Panc1 (cell line): ENCODE results near the gene BAMBI. TPM values are rescaled to one million over a fixed set of nuclear protein-coding genes. Genes with fewer than 3 reads are reported as not detected.

Experiments used
- ATAC-seq: fragments of 200-7000 bp; cut with Tn5 transposase; 2 replicates; pipeline ENCODE4 v1.9.1; 2020; ENCODE audit warnings: mild to moderate bottlenecking, moderate library complexity
- BruUV-seq: library from RNA; stranded (reverse); fragments of 400-500 nt; replicated peaks from 2 replicates; lab custom pipeline; 2021; lab: Mats Ljungman, UMichigan
- CTCF ChIA-PET: fragments of 300-600 bp; sonication (Branson Sonifier 250); formaldehyde crosslinking; loops from one replicate; lab custom pipeline; 2022; ENCODE audit warnings: antibody characterized with exemption; lab: Charles Lee
- POLR2A ChIA-PET: fragments of 300-600 bp; sonication (Branson Sonifier 250); formaldehyde crosslinking; loops from one replicate; lab custom pipeline; 2022; ENCODE audit warnings: antibody characterized with exemption; lab: Charles Lee
- DNase-seq: peaks from one replicate; pipeline ENCODE4 v3.0.0-alpha.2; 2010; ENCODE audit warnings: low read depth, low spot score
- H3K27ac ChIP-seq: 2 replicates; pipeline ENCODE4 v1.5.1; 2011; ENCODE audit warnings: mild to moderate bottlenecking, low read length, inconsistent platforms
- H3K27me3 ChIP-seq: fragments of 200-500 bp; sonication (Bioruptor generic); 2 replicates; pipeline ENCODE4 v1.6.0; 2014; ENCODE audit warnings: low read length, inconsistent platforms; ENCODE audit not compliant: control insufficient read depth, insufficient read depth
- H3K36me3 ChIP-seq: fragments of 200-500 bp; sonication (Bioruptor generic); 2 replicates; pipeline ENCODE4 v1.5.1; 2014; ENCODE audit warnings: inconsistent platforms, mild to moderate bottlenecking, low read length, moderate library complexity; ENCODE audit not compliant: control insufficient read depth, insufficient read depth
- H3K4me1 ChIP-seq: 2 replicates; pipeline ENCODE4 v1.5.1; 2011; ENCODE audit warnings: inconsistent platforms, mild to moderate bottlenecking, low read length, moderate library complexity; ENCODE audit not compliant: control insufficient read depth, insufficient read depth
- H3K4me3 ChIP-seq, 2 experiments: 2 replicates each; pipeline ENCODE4 v1.5.1; 2011 to 2012; ENCODE audit warnings: low read depth in 2 of 2, low read length in 2 of 2, mild to moderate bottlenecking in 2 of 2, inconsistent platforms in 1 of 2, moderate library complexity in 1 of 2
- H3K9me3 ChIP-seq: fragments of 200-500 bp; sonication (Bioruptor generic); 2 replicates; pipeline ENCODE4 v1.5.1; 2014; ENCODE audit warnings: low read depth, mild to moderate bottlenecking, inconsistent platforms, low read length, moderate library complexity; ENCODE audit not compliant: control insufficient read depth, insufficient read depth
- POLR2AphosphoS5 ChIP-seq: IDR thresholded peaks from 2 replicates; pipeline ENCODE4 v1.6.1; 2012; ENCODE audit warnings: mild to moderate bottlenecking, low read depth, low read length, moderate library complexity
- SIN3A ChIP-seq: IDR thresholded peaks from 2 replicates; pipeline ENCODE4 v1.6.1; 2012; ENCODE audit warnings: low read depth, mild to moderate bottlenecking, low read length, moderate library complexity, borderline replicate concordance; ENCODE audit not compliant: insufficient read depth
- TCF7L2 ChIP-seq: IDR thresholded peaks from 2 replicates; pipeline ENCODE4 v1.6.1; 2011; ENCODE audit warnings: mild to moderate bottlenecking, low read depth, low read length, inconsistent platforms
- in situ Hi-C: cut with HindIII; loops from 2 replicates; pipeline ENCODE4 v1.10.0; 2016; ENCODE audit warnings: low sequenced_read_pairs, low pct_unique_long_range_greater_than_20kb
- intact Hi-C: fragments of 100-400 bp; cut with micrococcal nuclease; formaldehyde crosslinking; loops from one replicate; pipeline ENCODE4 v1.10.0; 2022; ENCODE audit not compliant: unreplicated experiment
- total RNA-seq: library from RNA; stranded (reverse); gene quantifications from one replicate; pipeline ENCODE4 v1.2.1, GENCODE V29; 2021; ENCODE audit not compliant: unreplicated experiment
- TF ChIP-seq, protein P1 (sequence below), 2 experiments: IDR thresholded peaks; 2 replicates each; pipeline ENCODE4 v1.6.1; 2011 to 2012; ENCODE audit warnings: low read depth in 2 of 2, control low read depth in 1 of 2, low read length in 1 of 2, mild to moderate bottlenecking in 1 of 2, moderate library complexity in 1 of 2; ENCODE audit not compliant: insufficient read depth in 1 of 2
- TF ChIP-seq, protein P2 (sequence below): fragments of 450-650 bp; IDR thresholded peaks from 2 replicates; pipeline ENCODE4 v1.5.1; 2017; ENCODE audit warnings: mild to moderate bottlenecking

BAMBI gene
- total RNA-seq, 1 experiment from 2014 or later: 3.9 TPM

DNA sequence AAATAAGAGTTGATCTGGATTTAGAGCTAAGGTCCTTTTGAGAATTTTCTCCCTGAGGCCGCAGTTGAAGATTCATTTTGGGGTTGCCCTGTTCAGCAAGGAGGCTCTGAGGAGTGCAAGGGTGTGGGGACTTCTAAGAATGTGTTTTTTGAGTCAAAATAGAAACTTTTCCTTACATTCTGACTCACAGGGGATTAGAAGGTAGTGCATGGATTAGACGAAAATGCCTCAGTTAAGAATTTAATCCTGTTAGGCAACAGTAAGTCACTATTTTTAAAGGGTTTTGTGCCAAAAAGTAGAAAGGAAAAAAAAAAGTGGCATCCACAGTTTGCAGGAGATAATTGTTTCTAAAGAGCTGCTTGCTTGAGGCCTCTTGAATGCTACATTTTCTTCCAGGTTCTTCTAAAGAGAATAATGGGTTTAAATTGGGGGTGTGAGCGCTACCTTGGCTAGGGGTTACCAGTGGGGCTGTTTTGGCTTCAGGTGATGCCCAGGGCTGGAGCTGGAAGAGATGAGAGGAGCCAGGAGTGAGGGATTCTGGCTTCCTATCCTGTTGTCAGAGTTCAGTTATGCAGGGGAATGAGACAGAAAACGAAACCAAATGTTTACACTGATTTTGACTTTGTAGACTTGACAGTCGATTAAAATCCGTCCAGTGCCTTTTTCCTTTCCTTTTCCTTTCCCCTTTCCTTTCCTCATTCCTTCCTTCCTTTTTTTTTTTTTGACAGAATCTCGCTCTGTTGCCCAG lies 52.9 kb downstream of the BAMBI start:
- H3K27ac ChIP-seq: no peak overlapping the region
- ATAC-seq (no peak), DNase-seq (no peak)
- no peaks in the 10 kb centered on the region for H3K36me3 ChIP-seq
- POLR2A ChIA-PET: no interaction called here
- intact Hi-C loops: no loop called here
- no TSS peak for BruUV-seq
- peak overlapping the region in 1 of 2 experiments; percentile 5; a peak in 1 of 4 replicates for H3K4me3 ChIP-seq
- CTCF ChIA-PET: no interaction called here
- H3K9me3 ChIP-seq: no peaks in the 10 kb centered on the region
- TF ChIP-seq, protein P1, sequence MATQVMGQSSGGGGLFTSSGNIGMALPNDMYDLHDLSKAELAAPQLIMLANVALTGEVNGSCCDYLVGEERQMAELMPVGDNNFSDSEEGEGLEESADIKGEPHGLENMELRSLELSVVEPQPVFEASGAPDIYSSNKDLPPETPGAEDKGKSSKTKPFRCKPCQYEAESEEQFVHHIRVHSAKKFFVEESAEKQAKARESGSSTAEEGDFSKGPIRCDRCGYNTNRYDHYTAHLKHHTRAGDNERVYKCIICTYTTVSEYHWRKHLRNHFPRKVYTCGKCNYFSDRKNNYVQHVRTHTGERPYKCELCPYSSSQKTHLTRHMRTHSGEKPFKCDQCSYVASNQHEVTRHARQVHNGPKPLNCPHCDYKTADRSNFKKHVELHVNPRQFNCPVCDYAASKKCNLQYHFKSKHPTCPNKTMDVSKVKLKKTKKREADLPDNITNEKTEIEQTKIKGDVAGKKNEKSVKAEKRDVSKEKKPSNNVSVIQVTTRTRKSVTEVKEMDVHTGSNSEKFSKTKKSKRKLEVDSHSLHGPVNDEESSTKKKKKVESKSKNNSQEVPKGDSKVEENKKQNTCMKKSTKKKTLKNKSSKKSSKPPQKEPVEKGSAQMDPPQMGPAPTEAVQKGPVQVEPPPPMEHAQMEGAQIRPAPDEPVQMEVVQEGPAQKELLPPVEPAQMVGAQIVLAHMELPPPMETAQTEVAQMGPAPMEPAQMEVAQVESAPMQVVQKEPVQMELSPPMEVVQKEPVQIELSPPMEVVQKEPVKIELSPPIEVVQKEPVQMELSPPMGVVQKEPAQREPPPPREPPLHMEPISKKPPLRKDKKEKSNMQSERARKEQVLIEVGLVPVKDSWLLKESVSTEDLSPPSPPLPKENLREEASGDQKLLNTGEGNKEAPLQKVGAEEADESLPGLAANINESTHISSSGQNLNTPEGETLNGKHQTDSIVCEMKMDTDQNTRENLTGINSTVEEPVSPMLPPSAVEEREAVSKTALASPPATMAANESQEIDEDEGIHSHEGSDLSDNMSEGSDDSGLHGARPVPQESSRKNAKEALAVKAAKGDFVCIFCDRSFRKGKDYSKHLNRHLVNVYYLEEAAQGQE (IDR thresholded peaks at IDR 0.05; ENCODE audit: insufficient read depth in 1 of 2, low read depth in 2 of 2, low read length in 1 of 2): no peak
- no peak for TF ChIP-seq POLR2AphosphoS5
- no peak for TF ChIP-seq SIN3A
- no peak for TF ChIP-seq TCF7L2
- TF ChIP-seq, protein P2, sequence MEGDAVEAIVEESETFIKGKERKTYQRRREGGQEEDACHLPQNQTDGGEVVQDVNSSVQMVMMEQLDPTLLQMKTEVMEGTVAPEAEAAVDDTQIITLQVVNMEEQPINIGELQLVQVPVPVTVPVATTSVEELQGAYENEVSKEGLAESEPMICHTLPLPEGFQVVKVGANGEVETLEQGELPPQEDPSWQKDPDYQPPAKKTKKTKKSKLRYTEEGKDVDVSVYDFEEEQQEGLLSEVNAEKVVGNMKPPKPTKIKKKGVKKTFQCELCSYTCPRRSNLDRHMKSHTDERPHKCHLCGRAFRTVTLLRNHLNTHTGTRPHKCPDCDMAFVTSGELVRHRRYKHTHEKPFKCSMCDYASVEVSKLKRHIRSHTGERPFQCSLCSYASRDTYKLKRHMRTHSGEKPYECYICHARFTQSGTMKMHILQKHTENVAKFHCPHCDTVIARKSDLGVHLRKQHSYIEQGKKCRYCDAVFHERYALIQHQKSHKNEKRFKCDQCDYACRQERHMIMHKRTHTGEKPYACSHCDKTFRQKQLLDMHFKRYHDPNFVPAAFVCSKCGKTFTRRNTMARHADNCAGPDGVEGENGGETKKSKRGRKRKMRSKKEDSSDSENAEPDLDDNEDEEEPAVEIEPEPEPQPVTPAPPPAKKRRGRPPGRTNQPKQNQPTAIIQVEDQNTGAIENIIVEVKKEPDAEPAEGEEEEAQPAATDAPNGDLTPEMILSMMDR: no peak
- H3K27me3 ChIP-seq: no peaks in the 10 kb centered on the region
- in situ Hi-C loops: no loop called here
- no peaks in the 10 kb centered on the region for H3K4me1 ChIP-seq

DNA sequence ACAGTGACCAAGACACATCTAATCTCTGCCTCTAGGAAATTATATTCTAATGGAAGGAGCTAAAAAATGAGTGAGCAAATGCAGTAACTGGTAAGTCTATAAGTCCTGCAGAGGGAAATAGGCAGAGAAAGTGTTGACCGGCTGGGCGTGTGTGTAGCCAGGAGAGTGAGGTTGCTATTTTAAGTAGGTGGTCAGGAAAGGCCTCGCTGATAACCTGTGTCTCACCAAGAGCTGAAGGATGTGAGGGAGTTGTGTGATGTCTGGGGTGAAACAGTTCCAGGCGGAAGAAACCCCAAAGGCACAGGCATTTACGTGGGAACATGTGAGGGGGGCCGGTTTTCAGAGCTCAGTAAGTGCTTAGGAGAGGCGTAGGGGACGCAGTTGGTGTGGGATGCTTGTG lies 54.8 kb downstream of the BAMBI start:
- TF ChIP-seq, protein P2: no peak
- TF ChIP-seq TCF7L2: no peak
- ChIA-PET CTCF (no interaction called here), POLR2A (no interaction called here)
- ATAC-seq (no peak), DNase-seq (no peak)
- Histone ChIP-seq H3K36me3 (no peaks in the 10 kb centered on the region), H3K4me1 (no peaks in the 10 kb centered on the region), H3K27ac (no peak overlapping the region), H3K9me3 (no peaks in the 10 kb centered on the region), H3K27me3 (no peaks in the 10 kb centered on the region), H3K4me3 (no peak overlapping the region)
- intact Hi-C loops (no loop called here), in situ Hi-C loops (no loop called here)
- no TSS peak for BruUV-seq

Other genes starting within 250 kb of the BAMBI start
- 70.7 TPM for gene WAC, start 144.4 kb upstream of the BAMBI start, total RNA-seq